Brain pericyte (primary cell): ENCODE measurements around the gene FAM163B.

Source experiments
- DNase-seq: peaks from one replicate; pipeline ENCODE4 v3.0.0-alpha.2; 2012; ENCODE audit warnings: low read depth, low spot score

Gene FAM163B

GRCh38 chr9:133547116-133547515 is 62.1 kb downstream of the FAM163B start:
- no peak for DNase-seq

GRCh38 chr9:133546287-133546680 is 62.9 kb downstream of the FAM163B start:
- DNase-seq: no peak

DNA sequence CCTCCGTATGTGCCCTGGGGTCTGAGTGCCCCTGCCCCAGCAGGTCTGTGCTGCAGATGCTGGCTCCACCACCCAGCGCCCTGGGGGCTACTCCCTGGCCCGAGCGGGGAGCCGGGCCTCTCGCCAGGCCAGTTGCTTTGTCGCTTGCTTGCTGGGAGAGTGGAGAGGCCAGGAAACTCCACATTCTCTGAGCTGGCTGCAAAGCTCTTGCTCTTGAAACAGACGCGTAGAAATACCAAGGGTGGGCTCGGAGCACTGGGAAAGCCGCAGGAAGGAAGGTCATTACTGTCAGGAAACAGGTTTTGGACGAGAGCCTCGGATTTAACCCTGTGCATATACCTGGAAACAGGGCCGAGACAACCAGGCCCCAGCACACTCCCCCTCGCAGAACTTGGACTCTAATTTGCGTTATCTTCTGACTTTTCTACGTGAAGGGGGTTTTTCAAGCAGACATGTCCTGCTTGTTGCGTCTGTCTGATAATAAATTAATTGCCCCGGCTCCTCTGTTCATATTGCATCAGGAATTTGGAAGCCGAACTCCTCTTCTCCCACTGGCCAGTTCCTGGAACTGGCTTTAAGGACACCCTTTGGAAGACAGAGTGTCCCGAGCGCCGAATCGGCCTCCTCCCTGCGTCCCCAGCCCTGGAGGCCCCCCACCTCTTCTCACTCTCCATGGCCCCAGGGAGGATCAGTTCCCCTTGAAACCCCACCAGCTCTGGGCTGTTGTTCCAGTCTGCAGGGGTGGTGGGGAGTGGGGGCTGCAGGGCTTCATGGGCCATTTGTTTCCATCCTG is 63.5 kb downstream of the FAM163B start:
- no peak for DNase-seq

DNA sequence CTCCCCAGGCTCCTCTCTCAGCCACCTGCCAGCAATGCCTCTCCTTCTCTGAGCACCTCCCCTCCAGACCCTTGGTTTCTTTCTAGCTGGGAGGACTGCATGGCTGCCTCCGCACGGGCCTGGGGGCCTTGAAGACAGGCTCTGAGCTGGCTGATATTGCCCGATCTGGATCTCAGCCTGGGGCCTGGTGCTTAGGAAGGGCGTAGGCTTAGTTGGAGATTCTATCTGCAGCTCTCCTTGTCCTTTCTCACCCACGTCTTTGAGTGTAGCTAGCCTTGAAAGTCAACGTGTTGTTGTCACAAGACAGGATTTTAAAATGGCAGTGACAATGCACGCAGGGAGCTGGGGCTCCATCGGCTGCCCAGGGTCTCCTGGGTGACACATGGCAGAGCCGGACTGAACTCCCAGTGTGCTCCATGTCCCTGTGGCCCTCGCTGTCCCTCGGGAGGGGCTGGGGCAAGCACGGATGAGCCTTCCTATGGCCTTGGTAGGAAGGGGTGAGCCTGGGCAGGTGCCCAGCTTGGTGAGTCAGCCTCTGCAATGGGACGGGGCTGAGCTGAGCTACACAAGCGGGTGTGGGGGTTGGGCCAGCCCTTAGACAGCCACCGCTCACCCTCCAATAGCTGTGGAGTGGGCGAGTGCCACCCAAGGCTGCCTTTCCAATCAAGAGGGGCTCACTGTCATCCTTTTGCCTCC is 65.3 kb downstream of the FAM163B start:
- DNase-seq: no peak

- DNase-seq: no peak
Measured at GRCh38 chr9:133542002-133542401, 67.2 kb downstream of the FAM163B start.

GRCh38 chr9:133540698-133541025 is 68.5 kb downstream of the FAM163B start:
- no peak for DNase-seq

- DNase-seq: no peak
Measured at GRCh38 chr9:133539991-133540697, 69.0 kb downstream of the FAM163B start.

GRCh38 chr9:133538851-133539833 is 70.0 kb downstream of the FAM163B start:
- DNase-seq: no peak

- DNase-seq: no peak
Measured at GRCh38 chr9:133538176-133538575, 71.0 kb downstream of the FAM163B start.

DNA sequence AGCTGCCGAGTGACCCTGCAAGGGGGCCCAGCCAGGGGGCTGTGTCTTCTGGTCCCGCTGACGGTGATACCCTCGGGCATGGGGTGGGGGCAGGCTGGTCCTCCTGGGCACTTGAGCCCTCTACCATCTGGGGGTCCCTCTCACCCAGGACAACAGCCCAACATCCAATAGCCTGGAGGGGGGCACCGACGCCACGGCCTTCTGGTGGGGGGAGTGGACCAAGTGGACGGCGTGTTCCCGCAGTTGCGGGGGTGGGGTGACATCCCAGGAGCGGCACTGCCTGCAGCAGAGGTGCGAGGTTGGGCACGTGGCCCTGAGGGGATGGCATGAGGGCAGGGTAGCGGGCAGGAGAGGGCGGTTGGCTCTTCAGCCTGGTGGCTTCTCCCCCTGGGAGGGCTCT is 71.9 kb downstream of the FAM163B start:
- no peak for DNase-seq

DNA sequence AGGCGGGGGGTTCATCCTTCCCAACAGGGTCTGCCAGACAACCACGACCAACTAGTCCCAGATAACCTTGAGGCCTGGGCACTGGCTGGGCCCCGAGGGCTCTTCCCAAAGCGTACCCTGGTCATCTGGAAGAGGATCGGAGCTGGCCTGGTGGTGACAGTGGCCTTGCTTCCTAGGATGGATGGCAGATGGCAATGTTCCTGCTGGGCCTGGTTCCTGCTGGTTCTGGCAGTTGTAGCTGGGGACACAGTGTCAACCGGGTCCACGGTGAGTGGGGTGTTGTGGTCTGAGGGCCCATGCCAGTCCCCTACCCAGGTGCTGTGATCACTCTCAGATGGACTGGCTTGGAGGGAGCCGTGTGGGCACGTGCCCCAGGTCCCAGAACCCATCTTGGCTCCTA is 72.7 kb downstream of the FAM163B start:
- DNase-seq: no peak

GRCh38 chr9:133536080-133536479 is 73.1 kb downstream of the FAM163B start:
- no peak for DNase-seq

DNA sequence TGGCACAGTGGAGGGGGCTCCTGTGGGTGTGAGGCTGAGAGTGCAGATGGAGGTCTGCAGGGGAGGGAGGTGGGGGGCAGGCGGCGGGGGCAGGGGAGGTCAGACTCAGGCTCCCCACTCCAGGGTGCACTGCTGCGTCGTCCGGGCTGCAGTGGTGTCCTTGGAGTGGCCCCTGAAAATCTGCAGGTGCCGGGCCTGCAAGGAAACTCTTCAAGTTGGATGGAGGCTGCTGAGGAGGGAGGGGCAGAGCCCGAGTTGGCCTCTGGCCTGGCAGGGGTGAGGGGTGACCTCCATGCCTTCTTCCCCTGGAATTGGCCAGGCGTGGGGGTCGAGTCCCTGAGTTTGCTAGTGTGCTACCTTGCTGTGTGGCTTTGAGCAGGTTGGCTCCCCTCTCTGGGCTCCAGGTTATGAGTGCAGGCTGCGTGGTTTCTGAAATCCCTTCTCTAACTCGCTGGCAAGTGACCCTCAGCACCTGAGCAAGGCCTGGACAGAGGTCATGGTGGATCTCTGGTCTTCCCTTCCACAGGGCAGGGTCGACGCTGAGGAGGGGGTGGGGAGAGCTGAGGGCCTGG is 73.8 kb downstream of the FAM163B start:
- DNase-seq: no peak

DNA sequence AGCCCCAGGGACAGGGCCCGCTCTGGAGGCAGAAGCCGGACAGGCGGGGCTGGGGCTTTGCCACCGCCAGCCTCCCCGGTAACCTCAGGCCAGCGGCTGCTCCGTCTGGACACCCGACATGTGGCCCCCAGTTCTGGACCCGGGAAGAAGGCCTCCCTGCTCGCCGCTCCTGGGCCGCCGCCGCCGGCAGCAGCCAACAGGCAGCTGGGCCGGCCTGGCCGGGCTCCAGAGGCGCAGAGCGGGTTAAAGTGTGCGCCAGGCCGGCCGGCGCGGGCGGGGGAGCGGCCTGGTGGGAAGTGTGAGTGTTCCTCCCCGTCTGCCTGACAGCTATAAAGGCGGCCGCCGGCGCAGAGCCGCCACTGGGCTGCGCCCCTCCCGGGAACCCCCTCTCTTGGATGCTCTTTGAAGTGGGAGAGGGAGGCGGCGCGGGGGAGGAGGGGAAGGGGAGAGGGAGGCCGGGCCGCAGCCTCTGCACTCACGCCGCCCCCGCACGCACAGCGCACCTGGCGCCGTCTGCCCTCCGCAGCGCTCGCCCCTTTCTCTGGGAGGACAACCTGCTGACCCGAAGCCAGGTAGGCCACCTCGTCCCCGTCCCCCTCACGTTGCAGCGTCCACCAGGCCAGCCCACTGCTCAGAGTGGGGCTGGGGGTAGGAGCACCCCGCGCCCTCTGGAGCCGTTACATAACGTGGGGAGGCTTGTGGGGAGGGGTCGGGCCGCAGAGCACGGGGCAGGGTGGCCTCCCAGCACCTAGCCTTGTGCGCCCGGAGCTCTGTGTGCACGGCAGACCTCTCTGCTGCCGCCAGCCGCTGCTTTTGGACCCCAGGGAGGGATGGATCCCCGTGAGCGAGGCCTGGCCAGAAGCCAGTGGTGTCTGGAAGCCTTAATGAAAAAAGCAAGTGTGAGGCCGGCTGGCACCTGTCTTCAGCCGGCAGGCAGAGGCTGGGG is 74.6 kb downstream of the FAM163B start, which contains the start of gene ADAMTSL2:
Gene ADAMTSL2 (plus strand): TSS at position 359 of the 946 bp plus-strand sequence. CDS start 2,009 bp downstream, outside the sequence.
- no peak for DNase-seq

DNA sequence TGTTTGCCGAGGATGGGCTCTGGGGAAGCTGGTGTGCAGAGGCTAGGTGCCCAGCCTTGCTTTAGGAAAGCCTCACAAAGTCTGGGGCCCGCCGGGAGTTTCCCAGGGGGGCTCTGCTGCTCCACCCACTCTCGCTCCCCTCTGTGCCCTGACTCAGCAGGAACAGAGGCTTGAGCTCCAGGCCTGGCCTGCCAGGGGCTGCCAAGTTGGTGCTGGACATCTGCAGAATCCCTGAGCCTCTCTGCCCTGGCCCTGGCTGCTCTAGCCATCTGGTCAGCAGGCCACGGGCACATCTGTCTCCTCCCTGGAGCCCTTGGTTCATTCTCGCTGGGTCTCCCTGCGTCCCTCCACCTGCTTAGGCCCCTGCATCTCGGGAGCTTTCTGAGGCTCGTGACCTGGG is 75.3 kb downstream of the FAM163B start:
- DNase-seq: no peak

DNA sequence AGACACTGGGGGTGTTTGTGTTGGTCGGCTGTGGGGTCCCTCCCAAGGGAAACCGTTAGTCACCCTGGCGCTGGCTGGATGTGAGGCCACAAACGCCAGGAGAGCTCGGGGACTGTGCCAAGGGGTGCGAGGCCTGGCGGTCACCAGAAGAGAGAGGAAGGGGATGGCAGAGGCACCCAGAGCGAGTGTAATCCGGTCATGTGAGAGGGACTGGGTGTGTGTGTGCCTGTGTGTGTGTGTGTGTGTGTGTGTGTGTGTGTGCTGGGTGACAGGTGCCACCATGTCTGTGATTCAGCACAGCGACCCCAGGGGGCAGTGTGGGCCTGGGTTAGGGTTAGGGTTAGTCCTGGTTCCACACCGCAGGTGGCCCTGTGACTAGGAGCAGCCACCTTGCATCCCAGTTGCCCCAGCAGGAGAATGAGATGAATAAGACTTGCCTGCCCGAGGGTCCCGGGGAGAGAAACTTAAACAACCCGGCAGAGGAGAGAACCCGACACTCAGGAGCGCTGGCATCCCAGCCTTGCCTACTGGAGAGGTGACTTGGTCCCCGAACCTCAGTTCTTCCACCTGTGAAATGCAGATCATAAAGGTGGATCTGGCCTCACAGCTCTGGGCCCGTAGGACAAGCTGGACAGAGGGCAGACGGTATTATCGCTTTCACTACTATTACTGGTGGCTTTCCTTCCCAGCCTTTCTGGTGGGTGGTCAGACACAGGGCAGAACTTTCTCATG is 76.1 kb downstream of the FAM163B start:
- DNase-seq: no peak

GRCh38 chr9:133531293-133531692 is 77.9 kb downstream of the FAM163B start:
- DNase-seq: no peak

- DNase-seq: no peak
Measured at GRCh38 chr9:133529874-133530273, 79.3 kb downstream of the FAM163B start.

DNA sequence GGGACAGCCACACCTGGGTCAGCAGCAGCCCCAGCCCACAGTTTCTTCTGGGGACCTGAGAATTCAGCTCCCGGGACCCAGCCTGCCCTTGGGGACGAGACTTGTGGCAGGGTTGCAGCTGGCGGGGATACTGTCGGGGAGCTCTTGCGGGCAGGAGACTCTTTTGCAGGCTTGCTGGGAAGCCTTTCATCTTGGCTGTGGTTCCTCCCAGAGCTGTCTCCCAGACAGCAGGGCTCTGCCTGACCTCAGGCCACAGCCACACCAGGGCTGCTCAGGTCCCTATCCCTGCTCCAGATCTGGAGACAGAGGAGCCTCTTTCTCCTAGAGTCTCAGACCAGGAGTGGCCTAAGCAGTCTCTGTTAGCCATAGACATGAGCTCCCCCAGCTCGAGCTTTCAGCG is 79.7 kb downstream of the FAM163B start:
- DNase-seq: no peak
